GM23338 (cell line): ENCODE data around the gene VPS26C. TPM values are rescaled to one million over a fixed set of nuclear protein-coding genes. Genes with fewer than 3 reads are reported as not detected.

Experiments
- ATAC-seq: fragments of 200-7000 bp; cut with Tn5 transposase; 3 replicates; pipeline ENCODE4 v1.9.1; 2020
- DNase-seq: peaks from one replicate; pipeline ENCODE4 v3.0.0-alpha.2; 2015; ENCODE audit warnings: low spot score
- H2AFZ ChIP-seq: fragments of 200-600 bp; sonication (generic); 2 replicates; pipeline ENCODE4 v1.8.0; 2016; ENCODE audit warnings: antibody characterized with exemption, mild to moderate bottlenecking, moderate library complexity
- H3F3A ChIP-seq: fragments of 200-600 bp; sonication (generic); replicated peaks from 2 replicates; pipeline ENCODE4 v1.8.0; 2017; ENCODE audit warnings: antibody characterized with exemption, mixed run types, low read depth
- H3K27ac ChIP-seq: fragments of 200-600 bp; sonication (generic); 2 replicates; pipeline ENCODE4 v1.6.1; 2016; ENCODE audit warnings: low read depth
- H3K27me3 ChIP-seq: fragments of 200-600 bp; sonication (generic); 2 replicates; pipeline ENCODE4 v1.8.0; 2016; ENCODE audit warnings: mild to moderate bottlenecking, mixed run types, moderate library complexity; ENCODE audit not compliant: insufficient read depth
- H3K36me3 ChIP-seq: fragments of 200-600 bp; sonication (generic); 2 replicates; pipeline ENCODE4 v1.8.0; 2016; ENCODE audit warnings: mild to moderate bottlenecking; ENCODE audit not compliant: insufficient read depth
- H3K4me1 ChIP-seq: fragments of 200-600 bp; sonication (generic); 2 replicates; pipeline ENCODE4 v1.8.0; 2016; ENCODE audit warnings: mild to moderate bottlenecking, moderate library complexity; ENCODE audit not compliant: insufficient read depth
- H3K4me2 ChIP-seq: fragments of 200-600 bp; sonication (generic); 2 replicates; pipeline ENCODE4 v1.7.1; 2017; ENCODE audit warnings: mixed run types
- H3K4me3 ChIP-seq: fragments of 200-600 bp; sonication (generic); 2 replicates; pipeline ENCODE4 v1.6.1; 2016; ENCODE audit warnings: mixed run types
- H3K79me2 ChIP-seq: fragments of 200-600 bp; sonication (generic); replicated peaks from 2 replicates; pipeline ENCODE4 v1.8.0; 2017; ENCODE audit warnings: mild to moderate bottlenecking; ENCODE audit not compliant: insufficient read depth
- H3K9me2 ChIP-seq: fragments of 200-600 bp; sonication (generic); 2 replicates; pipeline ENCODE4 v1.8.0; 2017; ENCODE audit not compliant: insufficient read depth
- H4K20me1 ChIP-seq: fragments of 200-600 bp; sonication (generic); replicated peaks from 2 replicates; pipeline ENCODE4 v1.8.0; 2017; ENCODE audit warnings: mild to moderate bottlenecking; ENCODE audit not compliant: insufficient read depth
- H3K27ac Mint-ChIP-seq: 2 replicates; pipeline ENCODE4 v1.8.0; 2020; ENCODE audit warnings: inconsistent platforms, mild to moderate bottlenecking, moderate library complexity, mixed read lengths
- H3K27me3 Mint-ChIP-seq: 3 replicates; pipeline ENCODE4 v1.8.0; 2022; ENCODE audit warnings: low read depth, mild to moderate bottlenecking, moderate library complexity, mixed read lengths, inconsistent platforms; ENCODE audit not compliant: insufficient read depth, poor library complexity
- H3K36me3 Mint-ChIP-seq: 3 replicates; pipeline ENCODE4 v1.8.0; 2021; ENCODE audit warnings: low read depth, mild to moderate bottlenecking, inconsistent platforms, moderate library complexity, mixed read lengths
- H3K4me1 Mint-ChIP-seq: 3 replicates; pipeline ENCODE4 v1.8.0; 2020; ENCODE audit warnings: mild to moderate bottlenecking, inconsistent platforms, mixed read lengths
- H3K4me3 Mint-ChIP-seq: 3 replicates; pipeline ENCODE4 v1.8.0; 2021; ENCODE audit warnings: moderate library complexity, mild to moderate bottlenecking, inconsistent platforms, mixed read lengths
- H3K9me3 Mint-ChIP-seq: 3 replicates; pipeline ENCODE4 v1.8.0; 2020; ENCODE audit warnings: moderate library complexity, mild to moderate bottlenecking, inconsistent platforms, mixed read lengths
- CREB1 ChIP-seq: fragments of 250-450 bp; sonication (Bioruptor Pico); IDR thresholded peaks from 2 replicates; pipeline ENCODE4 v1.5.0; 2020; ENCODE audit warnings: low read depth, mild to moderate bottlenecking, moderate library complexity
- CTCF ChIP-seq, 2 experiments: fragments of 200-600 bp in 1 of 2; sonication (generic) in 1 of 2; conservative IDR thresholded peaks; 2 replicates each; pipeline versions ENCODE4 v1.5.1 to v1.6.1; 2016 to 2017; ENCODE audit warnings: antibody characterized with exemption in 2 of 2, low read depth in 2 of 2, mild to moderate bottlenecking in 2 of 2, moderate library complexity in 1 of 2
- ETS1 ChIP-seq: IDR thresholded peaks from 2 replicates; pipeline ENCODE4 v1.6.1; 2016; ENCODE audit warnings: antibody characterized with exemption
- EZH2 ChIP-seq: fragments of 200-600 bp; sonication (generic); IDR thresholded peaks from one replicate; pipeline ENCODE4 v1.8.0; 2017; ENCODE audit warnings: antibody characterized with exemption, mild to moderate bottlenecking, low read depth; ENCODE audit not compliant: unreplicated experiment
- EZH2phosphoT487 ChIP-seq: fragments of 200-600 bp; sonication (generic); IDR thresholded peaks from one replicate; pipeline ENCODE4 v1.8.1; 2018; ENCODE audit warnings: antibody characterized with exemption; ENCODE audit not compliant: unreplicated experiment
- JUNB ChIP-seq: IDR thresholded peaks from one replicate; pipeline ENCODE4 v1.6.1; 2016; ENCODE audit warnings: antibody characterized with exemption; ENCODE audit not compliant: unreplicated experiment
- NANOG ChIP-seq: IDR thresholded peaks from 2 replicates; pipeline ENCODE4 v1.6.1; 2016; ENCODE audit warnings: antibody characterized with exemption, borderline replicate concordance
- POLR2AphosphoS5 ChIP-seq: IDR thresholded peaks from 2 replicates; pipeline ENCODE4 v1.6.1; 2016; ENCODE audit warnings: antibody characterized with exemption, low read depth
- REST ChIP-seq: IDR thresholded peaks from one replicate; pipeline ENCODE4 v1.6.1; 2018; ENCODE audit warnings: antibody characterized with exemption; ENCODE audit not compliant: unreplicated experiment
- ZNF114 ChIP-seq: fragments of 250-450 bp; sonication (Bioruptor Pico); IDR thresholded peaks from 2 replicates; pipeline ENCODE4 v1.5.0; 2020; ENCODE audit warnings: mild to moderate bottlenecking, moderate library complexity
- ZNF331 ChIP-seq: fragments of 250-450 bp; sonication (Bioruptor Pico); IDR thresholded peaks from 2 replicates; pipeline ENCODE4 v1.5.0; 2020; ENCODE audit warnings: low read depth, mild to moderate bottlenecking, moderate library complexity
- ZNF462 ChIP-seq: fragments of 250-450 bp; sonication (Bioruptor Pico); IDR thresholded peaks from 2 replicates; pipeline ENCODE4 v1.5.0; 2020; ENCODE audit warnings: mild to moderate bottlenecking, moderate library complexity
- polyA plus RNA-seq: library from polyadenylated mRNA; unstranded; fragments of >200 nt; fragmentation: Nextera tagmentation; extraction: Ambion mirVana; gene quantifications from 2 replicates; pipeline ENCODE4 v1.2.1, GENCODE V29; 2016
- total RNA-seq: library from RNA; depleted of rRNA; stranded (reverse); fragments of >200 nt; shearing (Covaris generic); gene quantifications from 2 replicates; pipeline ENCODE4 v1.2.3, GENCODE V29; 2014

Gene VPS26C
- total and polyA plus RNA-seq, 2 experiments from 2014 or later, result 45.1 to 91.2 TPM

- Histone ChIP-seq H3K36me3 (no peaks in the 10 kb centered on the region), H3K27ac (no peak overlapping the region), H3K79me2 (no peaks in the 10 kb centered on the region), H3K9me2 (0 out of 2 replicates have a peak, but pooled peaks cover 5% of the 10 kb centered on the region), H3K4me3 (no peak overlapping the region), H3K27me3 (no peaks in the 10 kb centered on the region), H3K4me1 (no peaks in the 10 kb centered on the region), H2AFZ (no peak overlapping the region), H3F3A (no peaks in the 10 kb centered on the region), H4K20me1 (no peaks in the 10 kb centered on the region), H3K4me2 (no peak overlapping the region)
- Mint-ChIP-seq H3K27me3 (no peaks in the 10 kb centered on the region), H3K4me3 (no peak overlapping the region), H3K27ac (no peak overlapping the region), H3K36me3 (peaks cover 8% of the 10 kb centered on the region), H3K4me1 (no peaks in the 10 kb centered on the region), H3K9me3 (no peaks in the 10 kb centered on the region)
- TF ChIP-seq NANOG, result no peak
- no peak for TF ChIP-seq POLR2AphosphoS5
- no peak for TF ChIP-seq ZNF331 (CRISPR knock-in tag)
- no peak for TF ChIP-seq CREB1 (CRISPR knock-in tag)
- no peak for TF ChIP-seq ZNF462
- no peak for TF ChIP-seq REST
- no peak for TF ChIP-seq JUNB
- TF ChIP-seq ETS1, result no peak
- no peak for TF ChIP-seq CTCF (conservative IDR thresholded peaks at IDR 0.05; ENCODE audit: low read depth in 2 of 2)
- no peak for TF ChIP-seq EZH2
- no peak for TF ChIP-seq ZNF114 (CRISPR knock-in tag)
- no peak for TF ChIP-seq EZH2phosphoT487
- ATAC-seq (no peak), DNase-seq (no peak)
Observed at GRCh38 chr21:37182222-37182621, 84.9 kb downstream of the VPS26C start.
